GM06990 (cell line): Measurements from ENCODE around the gene COL23A1.

ENCODE experiments used
- DNase-seq: peaks from one replicate; pipeline ENCODE4 v3.0.0-alpha.2; 2011; ENCODE audit not compliant: insufficient read length; ENCODE audit errors: extremely low read depth
- H3K27me3 ChIP-seq: replicated peaks from 2 replicates; pipeline ENCODE4 v1.6.0; 2011; ENCODE audit warnings: low read length; ENCODE audit not compliant: control insufficient read depth, insufficient read depth
- H3K36me3 ChIP-seq: 2 replicates; pipeline ENCODE4 v1.5.1; 2011; ENCODE audit warnings: low read length; ENCODE audit not compliant: control insufficient read depth, insufficient read depth
- H3K4me3 ChIP-seq: replicated peaks from 2 replicates; pipeline ENCODE4 v1.5.1; 2011; ENCODE audit warnings: low read depth, mild to moderate bottlenecking, control low read depth, low read length
- TF ChIP-seq, protein P1 (sequence below): IDR thresholded peaks from 2 replicates; pipeline ENCODE4 v1.5.1; 2011; ENCODE audit warnings: low read length, control low read depth, mild to moderate bottlenecking, inconsistent platforms; ENCODE audit not compliant: insufficient read depth, poor library complexity, severe bottlenecking

Gene COL23A1

DNA sequence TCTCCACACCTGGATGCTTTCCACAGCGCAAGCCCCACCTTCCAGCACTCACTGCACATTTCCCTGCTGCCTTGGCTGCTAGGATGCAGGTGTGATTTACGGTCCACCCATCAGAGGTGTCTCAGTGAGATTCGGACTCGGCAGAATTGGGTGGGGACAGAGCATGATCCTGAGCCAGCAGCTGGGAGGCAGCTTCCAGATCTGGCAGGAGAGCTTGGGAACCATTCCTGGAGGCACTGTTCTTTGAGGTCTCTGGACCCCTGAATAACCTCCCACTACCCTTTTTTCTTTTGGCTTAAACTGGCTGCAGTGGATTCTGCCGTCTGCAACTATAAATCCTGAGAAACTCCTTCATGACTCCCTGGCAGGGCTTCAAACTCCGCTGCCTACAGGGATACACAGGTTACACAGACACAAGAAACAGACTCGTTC, 258.0 kb downstream of the COL23A1 start:
- Histone ChIP-seq H3K36me3 (no peaks in the 10 kb centered on the region), H3K27me3 (no peaks in the 10 kb centered on the region), H3K4me3 (no peak overlapping the region)
- TF ChIP-seq, protein P1, sequence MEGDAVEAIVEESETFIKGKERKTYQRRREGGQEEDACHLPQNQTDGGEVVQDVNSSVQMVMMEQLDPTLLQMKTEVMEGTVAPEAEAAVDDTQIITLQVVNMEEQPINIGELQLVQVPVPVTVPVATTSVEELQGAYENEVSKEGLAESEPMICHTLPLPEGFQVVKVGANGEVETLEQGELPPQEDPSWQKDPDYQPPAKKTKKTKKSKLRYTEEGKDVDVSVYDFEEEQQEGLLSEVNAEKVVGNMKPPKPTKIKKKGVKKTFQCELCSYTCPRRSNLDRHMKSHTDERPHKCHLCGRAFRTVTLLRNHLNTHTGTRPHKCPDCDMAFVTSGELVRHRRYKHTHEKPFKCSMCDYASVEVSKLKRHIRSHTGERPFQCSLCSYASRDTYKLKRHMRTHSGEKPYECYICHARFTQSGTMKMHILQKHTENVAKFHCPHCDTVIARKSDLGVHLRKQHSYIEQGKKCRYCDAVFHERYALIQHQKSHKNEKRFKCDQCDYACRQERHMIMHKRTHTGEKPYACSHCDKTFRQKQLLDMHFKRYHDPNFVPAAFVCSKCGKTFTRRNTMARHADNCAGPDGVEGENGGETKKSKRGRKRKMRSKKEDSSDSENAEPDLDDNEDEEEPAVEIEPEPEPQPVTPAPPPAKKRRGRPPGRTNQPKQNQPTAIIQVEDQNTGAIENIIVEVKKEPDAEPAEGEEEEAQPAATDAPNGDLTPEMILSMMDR, result no peak
- no peak for DNase-seq

- TF ChIP-seq, protein P1, result no peak
- H3K4me3 ChIP-seq, result no peak overlapping the region
- no peaks in the 10 kb centered on the region for H3K36me3 ChIP-seq
- H3K27me3 ChIP-seq, result no peaks in the 10 kb centered on the region
- DNase-seq, result no peak
Observed at GRCh38 chr5:178331491-178331996, 258.6 kb downstream of the COL23A1 start.

DNA sequence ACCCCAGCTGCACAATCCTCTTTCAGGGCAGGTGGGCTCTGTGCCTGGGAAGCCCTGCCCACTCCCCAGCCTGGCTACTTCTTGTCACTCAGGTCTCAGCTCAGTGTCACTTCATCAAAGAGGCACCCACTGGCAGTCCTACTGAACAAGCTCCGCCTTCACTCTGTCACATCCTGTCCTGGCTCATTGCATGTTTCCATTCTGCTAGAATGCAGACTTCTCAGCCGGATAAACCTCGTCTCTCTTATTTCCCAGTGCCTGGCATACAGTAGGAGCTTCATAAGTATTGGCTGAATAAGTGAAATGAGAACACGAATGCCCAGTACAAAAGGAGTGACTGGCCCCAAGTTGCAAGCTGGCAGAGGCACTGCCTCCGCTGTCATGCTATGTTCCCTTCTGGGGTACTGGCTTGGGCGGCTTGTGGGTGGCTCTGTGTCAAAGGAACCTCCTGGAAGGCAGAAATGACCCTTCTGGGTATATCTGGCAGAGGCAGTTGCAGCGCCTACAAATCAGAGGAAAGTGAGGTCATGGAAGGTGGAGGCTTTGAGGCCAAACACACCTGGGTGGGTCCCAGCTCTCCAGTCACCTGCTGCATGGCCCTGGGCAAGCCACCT, 259.3 kb downstream of the COL23A1 start:
- DNase-seq, result no peak
- no peak overlapping the region for H3K4me3 ChIP-seq
- TF ChIP-seq, protein P1, result no peak

DNA sequence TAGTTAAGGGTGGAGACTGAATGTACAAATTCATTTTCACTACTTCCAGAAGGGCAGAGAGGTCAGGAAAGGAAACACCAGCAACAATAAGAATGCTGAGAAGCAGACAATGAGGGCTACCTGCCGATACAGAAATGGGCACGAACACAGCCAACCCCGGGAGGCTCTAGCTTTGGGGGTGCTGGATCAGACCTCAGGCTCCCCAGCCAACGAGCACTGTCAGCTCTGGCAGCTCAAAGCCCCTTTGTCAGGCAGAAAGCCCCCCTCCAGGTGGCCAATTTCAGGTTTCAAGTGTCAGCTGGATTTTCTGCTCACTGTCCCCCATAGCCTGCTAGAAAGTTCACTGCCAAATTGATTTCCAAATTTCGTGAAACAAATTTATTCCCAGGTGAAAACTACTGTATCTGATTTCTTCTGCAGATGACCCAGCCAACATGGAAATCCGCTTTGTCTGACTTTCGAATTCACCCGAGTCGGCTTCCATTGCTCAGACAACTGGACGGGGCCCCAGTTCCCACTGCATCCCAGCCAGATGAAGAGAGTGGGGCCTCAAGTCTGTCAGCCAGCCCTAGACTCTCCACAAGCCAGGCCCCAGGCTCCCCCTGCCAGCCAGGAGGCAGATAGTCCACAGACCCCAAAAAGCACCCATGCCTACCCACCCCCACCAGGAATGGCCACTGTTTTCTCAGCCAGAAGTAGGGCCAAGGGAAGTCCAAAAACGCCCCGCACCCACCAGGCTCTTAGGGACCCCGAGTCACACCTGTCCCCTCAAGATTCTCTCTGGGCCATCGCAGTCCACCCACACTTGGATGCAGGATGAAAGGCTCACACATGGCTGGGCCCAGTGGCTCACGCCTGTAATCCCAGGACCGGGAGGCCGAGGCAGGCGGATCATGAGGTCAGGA, 261.1 kb downstream of the COL23A1 start:
- Histone ChIP-seq H3K36me3 (no peaks in the 10 kb centered on the region), H3K4me3 (no peak overlapping the region), H3K27me3 (no peaks in the 10 kb centered on the region)
- DNase-seq, result no peak
- TF ChIP-seq, protein P1, result no peak

More for the DNA sequence above, 259.3 kb downstream of the COL23A1 start:
- H3K36me3 ChIP-seq, result no peaks in the 10 kb centered on the region
- H3K27me3 ChIP-seq, result no peaks in the 10 kb centered on the region

DNA sequence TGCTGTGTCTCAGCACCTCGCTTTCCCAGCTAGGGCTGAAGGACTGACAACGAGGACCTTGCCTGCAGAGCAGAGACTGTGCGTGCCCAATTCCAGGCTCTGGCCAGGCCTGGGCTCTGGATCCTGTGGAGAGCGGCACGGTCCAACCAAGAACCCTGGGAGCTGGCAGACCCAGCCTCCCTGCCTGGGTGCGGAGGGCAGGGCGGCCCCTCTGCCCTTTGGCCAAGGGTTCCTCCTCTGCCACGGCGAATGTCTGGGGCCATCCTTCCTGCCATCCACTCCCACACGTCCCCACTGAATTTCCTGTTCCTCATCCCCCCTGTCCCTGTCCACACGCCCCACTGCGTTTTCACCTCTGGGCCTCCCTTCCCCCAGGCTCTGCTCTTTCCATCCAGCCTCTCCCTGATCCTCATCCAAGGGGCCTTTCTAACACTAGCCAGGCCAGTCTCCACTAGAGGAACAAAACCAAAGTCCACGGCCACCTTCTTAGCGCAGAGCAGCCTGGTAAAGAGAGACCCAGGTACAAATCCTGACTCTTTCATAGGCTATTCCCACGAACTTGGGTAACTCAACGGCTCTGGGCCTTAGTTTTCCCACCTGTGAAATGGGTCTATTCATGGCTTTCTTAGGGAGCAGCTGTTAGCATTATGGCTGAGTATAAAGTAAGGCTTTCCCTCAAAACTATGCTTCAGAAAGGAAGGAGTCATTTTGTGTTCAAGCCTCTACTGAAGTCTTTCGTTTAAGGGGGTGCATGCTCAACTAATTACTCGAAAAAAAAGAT, 262.1 kb downstream of the COL23A1 start:
- TF ChIP-seq, protein P1, result no peak
- Histone ChIP-seq H3K36me3 (no peaks in the 10 kb centered on the region), H3K27me3 (no peaks in the 10 kb centered on the region)

More for the DNA sequence above, 262.1 kb downstream of the COL23A1 start:
- DNase-seq, result no peak
- no peak overlapping the region for H3K4me3 ChIP-seq
